Activated CD4-positive, alpha-beta T cell treated with anti-CD3 and anti-CD28 coated beads, Interleukin-2, amount 50 U/mL, for 4 hours (primary cell): Measurements from ENCODE around the gene B3GNT3.

ENCODE experiments used
- DNase-seq, 2 experiments: peaks; one replicate each; pipeline ENCODE4 v3.0.0-alpha.2; 2020

Gene B3GNT3

DNA sequence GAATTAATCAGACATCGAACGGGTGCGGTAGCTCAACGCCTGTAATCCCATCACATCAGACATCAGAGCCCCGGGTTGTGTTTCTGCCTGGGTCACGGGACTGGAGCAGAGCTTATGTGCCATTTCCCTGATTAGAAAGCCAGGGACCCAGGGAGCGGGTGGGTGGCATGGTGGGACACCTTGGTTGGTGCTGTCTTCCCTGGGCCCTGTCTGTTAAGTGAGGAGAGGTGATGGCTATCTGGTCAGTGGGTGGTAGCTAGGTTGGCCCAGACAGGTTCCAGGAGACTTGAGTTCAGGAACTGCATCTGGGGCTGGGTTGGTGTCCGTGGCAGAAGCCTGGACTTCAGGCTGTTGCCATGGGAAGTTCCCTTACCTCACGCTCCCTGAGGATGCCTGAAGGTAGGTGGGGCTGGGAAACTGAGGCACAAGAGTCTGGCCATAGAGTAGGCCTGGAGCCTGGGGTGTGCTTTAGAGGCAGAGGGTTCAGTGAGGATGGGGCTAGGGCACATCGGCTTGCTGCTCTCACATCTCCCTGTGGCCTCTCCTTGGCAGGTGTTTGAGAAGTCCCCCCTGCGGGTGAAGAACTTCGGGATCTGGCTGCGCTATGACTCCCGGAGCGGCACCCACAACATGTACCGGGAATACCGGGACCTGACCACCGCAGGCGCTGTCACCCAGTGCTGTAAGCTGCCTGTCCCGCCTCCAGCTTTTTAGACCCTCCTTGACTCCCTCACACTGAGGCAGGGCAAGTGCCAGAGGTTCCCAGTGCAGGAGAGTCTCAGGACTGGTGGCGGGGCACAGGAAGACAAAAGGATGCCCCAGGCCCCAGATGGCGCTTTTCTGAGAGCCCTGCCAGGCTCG lies 66.8 kb downstream of the B3GNT3 start:
- DNase-seq, result no peak

DNA sequence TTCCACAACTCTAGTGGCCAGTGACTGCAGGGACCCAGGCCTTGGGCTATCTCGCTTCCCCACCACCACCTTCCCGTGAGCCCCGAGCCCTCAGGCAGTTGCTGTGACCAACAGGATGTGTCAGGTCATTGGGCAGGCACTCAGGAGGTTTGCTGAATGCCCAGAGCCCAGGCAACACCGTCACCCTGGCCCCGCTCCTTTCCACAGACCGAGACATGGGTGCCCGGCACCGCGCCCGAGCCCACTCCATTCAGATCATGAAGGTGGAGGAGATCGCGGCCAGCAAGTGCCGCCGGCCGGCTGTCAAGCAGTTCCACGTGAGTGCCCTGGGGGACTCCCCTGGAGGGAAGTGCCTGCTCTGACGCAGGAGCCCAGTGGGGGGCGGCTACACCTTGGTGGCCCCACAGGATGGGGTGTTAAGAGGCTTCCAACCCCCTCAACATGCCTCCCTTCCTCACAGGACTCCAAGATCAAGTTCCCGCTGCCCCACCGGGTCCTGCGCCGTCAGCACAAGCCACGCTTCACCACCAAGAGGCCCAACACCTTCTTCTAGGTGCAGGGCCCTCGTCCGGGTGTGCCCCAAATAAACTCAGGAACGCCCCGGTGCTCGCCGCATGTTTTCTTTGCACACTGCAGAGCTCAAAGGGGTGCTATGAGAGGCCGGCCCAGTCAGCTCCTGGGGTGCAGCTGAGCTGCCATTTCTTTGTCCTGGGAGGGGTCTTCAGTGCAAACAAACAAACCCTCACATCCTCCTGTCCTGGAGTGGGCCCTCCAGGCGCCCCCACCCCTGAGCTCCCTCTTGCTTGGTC lies 68.0 kb downstream of the B3GNT3 start:
- no peak for DNase-seq
